Measurements from ENCODE around the gene GALNT5. TPM values are rescaled to one million over a fixed set of nuclear protein-coding genes. Genes with fewer than 3 reads are reported as not detected.

GALNT5 gene
- total RNA-seq, 4 donors from 2014 or later, result 0.08 to 0.71 (median 0.44) TPM

DNA sequence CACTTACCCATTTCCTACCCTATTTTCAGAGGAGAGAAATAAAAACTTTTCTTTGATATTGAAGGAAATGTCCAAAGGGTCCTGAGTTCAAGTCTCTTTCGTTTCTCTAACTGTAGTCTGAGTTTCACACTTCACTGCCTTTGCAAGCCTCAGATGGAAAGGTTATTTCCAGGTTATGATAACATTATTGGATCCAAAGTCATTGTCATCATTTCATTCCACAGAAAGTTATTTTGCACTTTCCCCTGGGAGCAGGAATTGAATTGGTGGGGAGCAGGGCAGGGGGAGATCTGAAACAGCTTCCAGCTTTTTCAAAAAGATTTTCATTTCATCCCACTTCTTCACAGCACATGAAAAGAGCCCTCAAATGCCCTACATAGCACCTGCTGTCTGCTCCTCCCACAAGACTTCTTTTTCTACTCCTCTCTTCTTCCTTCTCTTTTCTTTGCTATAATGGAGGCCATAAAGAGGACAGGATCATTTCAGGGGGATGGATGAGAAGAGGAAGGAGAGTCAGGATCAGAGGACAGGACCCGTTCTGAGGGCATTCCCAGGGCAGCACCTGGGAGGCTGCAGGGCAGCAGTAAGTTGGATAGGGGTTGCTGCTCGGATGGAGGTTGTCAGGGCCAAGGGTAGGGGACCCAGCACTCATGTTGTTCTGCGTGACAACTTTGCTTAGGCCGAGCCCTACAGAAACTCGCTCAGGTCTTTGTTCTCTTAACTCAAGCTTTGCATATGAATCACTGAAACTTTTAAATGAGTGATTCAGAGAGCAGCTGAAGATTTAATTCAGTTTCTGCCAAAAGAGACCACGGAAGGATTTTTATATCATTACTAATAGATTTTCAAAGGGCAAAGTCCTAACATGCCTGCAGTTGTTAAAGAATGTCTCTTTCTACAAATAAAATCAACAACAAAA, 11.4 kb upstream of the GALNT5 start:
- 39 to 46% methylated on average over 7 of the region's 7 CpGs for WGBS, 2 donors
- intact Hi-C loops (cut with DNase I; ENCODE audit: low total_unique reads), result no loop called here
- no peak for TF ChIP-seq POLR2A (IDR thresholded peaks at IDR 0.05)
- TF ChIP-seq, protein P1, sequence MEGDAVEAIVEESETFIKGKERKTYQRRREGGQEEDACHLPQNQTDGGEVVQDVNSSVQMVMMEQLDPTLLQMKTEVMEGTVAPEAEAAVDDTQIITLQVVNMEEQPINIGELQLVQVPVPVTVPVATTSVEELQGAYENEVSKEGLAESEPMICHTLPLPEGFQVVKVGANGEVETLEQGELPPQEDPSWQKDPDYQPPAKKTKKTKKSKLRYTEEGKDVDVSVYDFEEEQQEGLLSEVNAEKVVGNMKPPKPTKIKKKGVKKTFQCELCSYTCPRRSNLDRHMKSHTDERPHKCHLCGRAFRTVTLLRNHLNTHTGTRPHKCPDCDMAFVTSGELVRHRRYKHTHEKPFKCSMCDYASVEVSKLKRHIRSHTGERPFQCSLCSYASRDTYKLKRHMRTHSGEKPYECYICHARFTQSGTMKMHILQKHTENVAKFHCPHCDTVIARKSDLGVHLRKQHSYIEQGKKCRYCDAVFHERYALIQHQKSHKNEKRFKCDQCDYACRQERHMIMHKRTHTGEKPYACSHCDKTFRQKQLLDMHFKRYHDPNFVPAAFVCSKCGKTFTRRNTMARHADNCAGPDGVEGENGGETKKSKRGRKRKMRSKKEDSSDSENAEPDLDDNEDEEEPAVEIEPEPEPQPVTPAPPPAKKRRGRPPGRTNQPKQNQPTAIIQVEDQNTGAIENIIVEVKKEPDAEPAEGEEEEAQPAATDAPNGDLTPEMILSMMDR (IDR thresholded peaks at IDR 0.05), result no peak
- no peak for DNase-seq (ENCODE audit: low spot score in 2 of 2)
- no peak overlapping the region for H3K4me3 ChIP-seq (ENCODE audit: low read depth, poor library complexity, severe bottlenecking)

DNA sequence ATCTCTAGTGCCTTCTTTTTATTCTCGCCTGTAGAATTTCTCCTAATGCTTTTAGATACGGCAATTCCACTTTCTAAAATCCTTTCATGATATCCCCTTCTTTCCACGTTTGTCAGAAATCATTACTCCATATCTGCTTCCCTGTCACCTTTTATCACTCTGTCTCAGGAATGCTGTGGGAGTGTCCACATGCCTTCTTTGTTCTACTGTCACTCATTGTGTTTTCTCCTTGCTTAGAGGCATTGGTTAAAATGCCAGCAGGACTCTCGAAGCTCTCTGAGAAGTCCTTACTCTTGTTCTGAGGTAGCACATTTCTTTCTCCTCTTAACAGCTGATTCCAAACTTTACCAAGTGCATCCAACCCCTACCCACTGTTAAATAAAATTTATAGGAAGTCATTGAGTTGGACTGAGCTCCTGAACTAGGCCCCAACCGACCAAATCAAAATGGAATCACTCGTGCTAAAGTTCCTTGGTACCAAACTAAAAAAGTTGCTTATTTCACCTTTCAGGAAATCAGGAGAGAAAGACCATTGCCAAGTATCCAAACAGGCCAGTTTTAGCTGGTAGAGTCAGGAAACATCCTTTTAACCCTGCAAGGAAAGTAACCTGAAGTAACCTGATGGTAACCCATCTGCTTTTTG, 10.6 kb upstream of the GALNT5 start:
- TF ChIP-seq, protein P1 (IDR thresholded peaks at IDR 0.05), result no peak
- TF ChIP-seq POLR2A (IDR thresholded peaks at IDR 0.05), result no peak
- 58% methylated on average over 6 of the region's 6 CpGs for WGBS, 2 donors
- no peak for DNase-seq (ENCODE audit: low spot score in 2 of 2)
- H3K4me3 ChIP-seq (ENCODE audit: low read depth, poor library complexity, severe bottlenecking), result no peak overlapping the region
- intact Hi-C loops (cut with DNase I; ENCODE audit: low total_unique reads), result no loop called here

DNA sequence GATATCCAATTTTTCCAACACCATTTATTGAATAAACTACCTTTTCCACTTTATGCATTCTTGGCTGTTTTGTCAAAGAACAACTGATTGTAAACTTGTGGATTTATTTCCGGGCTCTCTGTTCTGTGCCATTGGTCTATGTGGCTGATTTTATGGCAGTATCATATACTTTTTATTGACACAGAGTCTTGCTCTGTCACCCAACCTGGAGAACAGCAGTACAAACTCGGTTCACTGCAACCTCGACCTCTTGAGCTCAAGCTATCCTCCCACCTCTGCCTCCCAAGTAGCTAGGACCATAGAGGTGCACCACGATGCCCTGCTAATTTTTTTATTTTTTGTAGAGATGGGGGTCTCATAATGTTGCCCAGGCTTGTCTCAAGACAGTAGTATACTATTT, 6.7 kb upstream of the GALNT5 start:
- no peak for DNase-seq (ENCODE audit: low spot score in 2 of 2)
- intact Hi-C loops (cut with DNase I; ENCODE audit: low total_unique reads), result no loop called here
- 86 to 88% methylated on average over 4 of the region's 4 CpGs for WGBS, 2 donors
- no peak overlapping the region for H3K4me3 ChIP-seq (ENCODE audit: low read depth, poor library complexity, severe bottlenecking)
- TF ChIP-seq POLR2A (IDR thresholded peaks at IDR 0.05), result no peak
- TF ChIP-seq, protein P1 (IDR thresholded peaks at IDR 0.05), result no peak

DNA sequence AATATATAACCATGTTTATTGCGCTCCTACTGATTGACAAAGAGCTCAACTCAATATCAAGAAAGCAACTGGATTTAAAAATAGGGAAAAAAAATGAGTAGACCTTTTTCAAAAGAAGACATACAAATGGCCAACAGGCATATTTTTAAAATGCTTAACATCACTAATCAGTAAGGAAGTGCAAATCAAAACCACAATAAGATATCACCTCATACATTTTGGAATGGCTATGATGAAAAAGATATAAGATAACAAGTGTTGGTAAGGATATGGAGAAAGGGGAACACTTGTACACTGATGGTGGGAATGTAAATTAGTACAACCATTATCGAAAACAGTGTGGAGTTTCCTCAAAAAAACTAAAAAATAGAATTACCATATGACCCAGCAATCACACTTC, 5.6 kb upstream of the GALNT5 start:
- TF ChIP-seq, protein P1 (IDR thresholded peaks at IDR 0.05), result no peak
- no peak for TF ChIP-seq POLR2A (IDR thresholded peaks at IDR 0.05)
- no peak overlapping the region for H3K4me3 ChIP-seq (ENCODE audit: low read depth, poor library complexity, severe bottlenecking)
- no peak for DNase-seq (ENCODE audit: low spot score in 2 of 2)
- 85 to 93% methylated on average over 2 of the region's 2 CpGs for WGBS, 2 donors
- intact Hi-C loops (cut with DNase I; ENCODE audit: low total_unique reads), result no loop called here

- intact Hi-C loops (cut with DNase I; ENCODE audit: low total_unique reads), result no loop called here
- 90 to 92% methylated on average over 4 of the region's 4 CpGs for WGBS, 2 donors
Observed at GRCh38 chr2:157252529-157252928, 5.0 kb upstream of the GALNT5 start.

More at GRCh38 chr2:157252529-157252928, 5.0 kb upstream of the GALNT5 start:
- H3K4me3 ChIP-seq (ENCODE audit: low read depth, poor library complexity, severe bottlenecking), result no peak overlapping the region
- no peak for DNase-seq (ENCODE audit: low spot score in 2 of 2)
- TF ChIP-seq POLR2A (IDR thresholded peaks at IDR 0.05), result no peak
- TF ChIP-seq, protein P1 (IDR thresholded peaks at IDR 0.05), result no peak
